IPS-20b (cell line): ENCODE results near the gene CNMD.
A peak's percentile ranks its signal among the peaks of the same experiment; 100 is the strongest.
"Not testable (repeated sequence)": the region's sequence is repeated elsewhere in the genome, so short reads cannot be mapped to it uniquely, and the experiment has no call there.

ENCODE experiments used
- H3K27ac ChIP-seq: one replicate; pipeline ENCODE4 v1.5.1; 2013; ENCODE audit warnings: low read length
- H3K27me3 ChIP-seq: 2 replicates; pipeline ENCODE4 v1.6.1; 2013; ENCODE audit warnings: mild to moderate bottlenecking, low read length, inconsistent platforms; ENCODE audit not compliant: insufficient read depth
- H3K36me3 ChIP-seq: 2 replicates; pipeline ENCODE4 v1.6.1; 2013; ENCODE audit warnings: low read depth, mild to moderate bottlenecking, inconsistent platforms, low read length, moderate library complexity; ENCODE audit not compliant: insufficient read depth
- H3K4me1 ChIP-seq: 2 replicates; pipeline ENCODE4 v1.6.1; 2013; ENCODE audit warnings: mild to moderate bottlenecking, control low read depth, inconsistent platforms, low read length, moderate library complexity; ENCODE audit not compliant: insufficient read depth
- H3K4me3 ChIP-seq: 2 replicates; pipeline ENCODE4 v1.5.1; 2013; ENCODE audit warnings: mild to moderate bottlenecking, low read length, inconsistent platforms
- H3K9ac ChIP-seq: 2 replicates; pipeline ENCODE4 v1.6.1; 2013; ENCODE audit warnings: low read depth, mild to moderate bottlenecking, inconsistent platforms, low read length, moderate library complexity
- H3K9me3 ChIP-seq: 2 replicates; pipeline ENCODE4 v1.6.1; 2013; ENCODE audit warnings: mild to moderate bottlenecking, low read depth, low read length, inconsistent platforms; ENCODE audit not compliant: insufficient read depth

The CNMD gene

DNA sequence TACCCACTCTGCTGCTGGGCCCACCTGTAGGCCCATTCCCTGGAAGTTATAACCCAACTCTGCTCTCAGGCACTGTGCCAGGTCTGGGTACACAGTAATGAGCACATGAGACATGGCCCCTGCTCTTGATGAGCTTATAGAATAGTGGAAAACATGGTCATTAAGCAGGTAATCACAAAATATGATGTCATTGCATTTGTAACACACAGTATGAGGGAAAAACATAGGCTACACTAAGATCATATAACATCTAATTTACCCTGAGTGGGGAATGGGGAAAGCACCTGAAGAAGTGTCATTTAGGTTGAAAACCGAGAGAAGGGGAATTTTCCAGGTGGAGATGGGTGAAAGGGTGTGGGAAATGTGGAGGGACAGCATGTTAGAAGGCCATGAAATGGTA is 3.9 kb upstream of the CNMD start:
- Histone ChIP-seq H3K9ac (no peak overlapping the region), H3K27ac (no peak overlapping the region), H3K27me3 (peaks cover 22% of the 10 kb centered on the region), H3K4me1 (peaks cover 12% of the 10 kb centered on the region; the same call in 1 of the 2 replicates), H3K9me3 (no peaks in the 10 kb centered on the region), H3K36me3 (no peaks in the 10 kb centered on the region), H3K4me3 (no peak overlapping the region)

DNA sequence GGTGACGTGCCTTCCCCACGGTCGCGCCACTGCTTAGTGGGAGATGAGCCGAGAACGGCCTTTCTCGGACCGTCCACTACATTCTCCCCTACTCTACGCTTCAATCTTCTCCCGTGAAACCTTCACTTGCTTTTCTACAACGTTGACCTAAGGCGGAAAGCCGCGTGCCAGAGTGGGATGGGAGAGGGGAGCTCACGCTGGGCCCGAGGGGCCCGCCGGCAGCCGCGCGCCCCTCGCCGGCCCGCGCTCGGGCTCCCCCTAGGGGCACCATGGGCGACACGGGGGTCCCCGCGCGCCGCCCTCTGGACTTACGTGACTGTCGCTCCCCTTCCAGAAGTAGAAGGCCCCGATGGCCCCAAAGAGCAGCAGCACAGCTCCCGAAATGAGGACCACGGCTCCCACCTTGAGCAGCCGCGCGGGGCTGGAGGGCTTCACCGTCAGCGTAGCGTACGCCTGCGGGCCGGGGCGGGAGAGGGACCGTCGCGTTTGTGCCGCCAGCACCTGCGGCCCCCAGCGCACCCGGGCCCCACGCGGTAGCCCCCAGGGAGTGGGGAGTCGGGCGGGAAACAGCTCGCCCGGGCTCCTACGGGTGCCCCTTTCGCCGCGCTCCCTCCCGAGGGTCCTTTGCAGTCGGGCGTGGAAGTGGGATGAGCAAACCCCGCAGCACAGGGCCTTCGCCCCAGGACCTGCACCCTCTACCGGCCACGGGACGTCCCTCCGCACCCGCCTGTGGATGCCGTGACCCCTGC is 727 bp downstream of the CNMD start:
- H3K4me1 ChIP-seq: peaks cover 32% of the 10 kb centered on the region; the same call in 1 of the 2 replicates
- peak overlapping the region; percentile 86 for H3K4me3 ChIP-seq
- peaks cover 22% of the 10 kb centered on the region for H3K27me3 ChIP-seq
- peak overlapping the region; percentile 22 for H3K27ac ChIP-seq
- no peaks in the 10 kb centered on the region for H3K9me3 ChIP-seq
- H3K9ac ChIP-seq: peak overlapping the region; percentile 83
- peaks cover 9% of the 10 kb centered on the region; the same call in 1 of the 2 replicates for H3K36me3 ChIP-seq

DNA sequence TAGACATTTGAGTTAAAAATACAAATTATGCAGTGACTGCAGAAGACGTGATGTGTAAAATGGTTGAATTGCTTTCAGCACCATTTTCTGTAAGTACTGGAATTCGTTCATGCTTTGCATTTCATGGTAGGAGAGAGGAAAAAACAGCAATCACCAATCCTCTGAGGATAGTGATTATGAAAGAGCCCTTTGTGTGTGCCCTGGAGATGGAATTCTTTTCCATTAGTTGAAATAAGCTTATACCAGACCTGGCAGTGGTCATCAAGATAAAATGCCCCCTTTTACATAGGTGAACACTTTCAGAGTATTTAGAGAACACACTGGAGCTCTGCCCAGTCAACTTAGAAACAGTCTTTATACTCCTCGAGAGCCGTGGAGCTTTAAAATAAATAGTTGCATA is 1.7 kb downstream of the CNMD start:
- peaks cover 32% of the 10 kb centered on the region; the same call in 1 of the 2 replicates for H3K4me1 ChIP-seq
- no peaks in the 10 kb centered on the region for H3K9me3 ChIP-seq
- peak overlapping the region; percentile 86 for H3K4me3 ChIP-seq
- H3K27ac ChIP-seq: peak overlapping the region; percentile 22
- peaks cover 18% of the 10 kb centered on the region; the same call in 1 of the 2 replicates for H3K36me3 ChIP-seq
- peak overlapping the region; percentile 83; the same call in 1 of the 2 replicates for H3K9ac ChIP-seq
- peaks cover 22% of the 10 kb centered on the region for H3K27me3 ChIP-seq

DNA sequence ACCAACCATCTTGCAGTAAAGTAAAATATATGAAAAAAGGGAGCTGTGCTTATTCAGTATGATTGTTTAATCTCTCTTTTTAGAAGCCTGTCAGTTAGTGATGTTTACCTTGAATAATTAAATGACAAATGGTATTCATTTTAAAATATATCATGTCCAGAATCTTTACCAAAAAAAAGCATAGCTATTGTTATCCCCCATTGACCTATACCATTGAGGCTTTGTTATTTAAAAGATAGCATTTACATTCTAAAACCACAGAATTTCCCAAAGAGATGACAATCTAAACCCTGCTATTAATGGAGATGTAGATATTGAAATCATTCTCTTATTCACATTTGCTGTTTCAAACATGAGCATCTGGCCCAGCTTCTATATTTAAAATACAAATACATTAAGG is 2.2 kb downstream of the CNMD start:
- peaks cover 32% of the 10 kb centered on the region; the same call in 1 of the 2 replicates for H3K4me1 ChIP-seq
- peaks cover 23% of the 10 kb centered on the region; the same call in 1 of the 2 replicates for H3K36me3 ChIP-seq
- peak overlapping the region; percentile 28 for H3K27ac ChIP-seq
- H3K9me3 ChIP-seq: no peaks in the 10 kb centered on the region
- H3K4me3 ChIP-seq: peak overlapping the region; percentile 86
- peaks cover 22% of the 10 kb centered on the region for H3K27me3 ChIP-seq
- peak overlapping the region; percentile 83; the same call in 1 of the 2 replicates for H3K9ac ChIP-seq

DNA sequence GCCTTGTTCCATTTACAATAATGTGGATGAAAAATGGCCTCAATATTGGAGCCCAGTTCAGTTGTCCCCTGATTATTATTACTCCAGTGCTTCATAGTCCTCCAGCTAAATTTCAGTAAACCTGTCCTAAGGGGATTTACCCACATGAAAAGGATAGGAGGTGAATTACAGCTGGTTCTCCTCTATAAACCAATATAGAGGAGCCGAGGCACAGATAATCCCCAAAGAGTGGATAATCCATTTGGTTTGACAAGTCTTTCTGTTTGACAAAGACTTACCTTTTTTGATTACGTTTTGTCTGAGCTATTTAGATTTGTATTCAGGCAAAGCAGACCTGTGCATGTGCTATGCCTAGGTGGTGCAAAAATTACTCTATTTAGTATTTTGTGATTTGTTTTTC is 2.7 kb downstream of the CNMD start:
- Histone ChIP-seq H3K27ac (peak overlapping the region; percentile 28), H3K9ac (no peak overlapping the region; the same call in 1 of the 2 replicates), H3K4me3 (peak overlapping the region; percentile 86; the same call in 1 of the 2 replicates)

DNA sequence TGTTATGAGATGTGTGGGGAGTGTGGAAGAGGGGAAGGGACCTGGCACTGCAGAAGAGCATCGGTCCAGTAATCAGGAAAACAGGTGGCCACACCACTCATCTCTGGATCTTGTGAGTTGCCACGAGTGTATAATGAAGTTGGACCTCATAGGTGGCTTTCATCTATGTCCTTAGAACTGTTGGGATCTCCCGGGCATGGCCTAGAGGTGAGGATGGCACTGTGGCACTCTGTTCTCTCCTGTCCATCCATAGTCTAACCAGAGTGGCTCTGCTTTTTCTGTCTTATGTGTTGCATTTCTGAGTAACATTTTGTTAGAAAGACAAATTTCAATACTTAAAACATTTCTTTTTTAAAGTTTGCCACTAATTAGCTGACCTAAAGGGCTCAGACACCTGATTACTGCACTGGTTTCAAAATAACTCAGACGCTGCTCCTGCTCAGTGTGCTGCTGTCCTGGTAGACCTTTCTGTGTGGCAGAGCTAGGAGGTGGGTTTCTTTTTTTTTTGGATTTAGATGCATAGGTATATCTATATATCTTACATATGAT is 5.5 kb downstream of the CNMD start:
- peaks cover 44% of the 10 kb centered on the region for H3K36me3 ChIP-seq
- H3K4me3 ChIP-seq: no peak overlapping the region
- peaks cover 2% of the 10 kb centered on the region; the same call in 1 of the 2 replicates for H3K27me3 ChIP-seq

More for the DNA sequence above, 2.7 kb downstream of the CNMD start:
- Histone ChIP-seq H3K27me3 (peaks cover 22% of the 10 kb centered on the region), H3K9me3 (no peaks in the 10 kb centered on the region), H3K4me1 (peaks cover 32% of the 10 kb centered on the region; the same call in 1 of the 2 replicates), H3K36me3 (peaks cover 29% of the 10 kb centered on the region)

DNA sequence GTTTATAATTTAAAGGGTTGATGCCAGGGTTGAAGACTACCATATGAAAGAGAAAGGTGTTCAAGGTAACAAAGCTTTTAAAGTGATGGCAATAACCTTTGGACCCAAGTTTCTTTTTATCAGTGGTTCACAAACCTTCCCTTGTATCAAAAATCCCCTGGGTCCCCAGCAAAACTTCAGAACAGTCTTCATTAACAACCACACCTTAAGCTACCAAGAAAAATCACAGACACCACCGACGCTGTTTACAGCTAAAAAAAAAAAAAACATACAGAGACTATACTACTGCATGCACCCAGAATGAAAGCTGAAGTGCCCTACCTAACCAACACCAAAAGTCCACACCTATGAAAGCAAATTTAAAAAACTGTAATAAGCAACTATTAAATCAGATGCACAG is 13.4 kb downstream of the CNMD start:
- Histone ChIP-seq H3K4me1 (peaks cover 3% of the 10 kb centered on the region; the same call in 1 of the 2 replicates), H3K27me3 (no peaks in the 10 kb centered on the region), H3K9ac (no peak overlapping the region), H3K9me3 (peaks cover 12% of the 10 kb centered on the region), H3K27ac (no peak overlapping the region), H3K36me3 (peaks cover 37% of the 10 kb centered on the region), H3K4me3 (no peak overlapping the region)

More for the DNA sequence above, 5.5 kb downstream of the CNMD start:
- H3K9ac ChIP-seq: no peak overlapping the region
- no peak overlapping the region for H3K27ac ChIP-seq
- H3K9me3 ChIP-seq: no peaks in the 10 kb centered on the region
- peaks cover 20% of the 10 kb centered on the region; the same call in 1 of the 2 replicates for H3K4me1 ChIP-seq

DNA sequence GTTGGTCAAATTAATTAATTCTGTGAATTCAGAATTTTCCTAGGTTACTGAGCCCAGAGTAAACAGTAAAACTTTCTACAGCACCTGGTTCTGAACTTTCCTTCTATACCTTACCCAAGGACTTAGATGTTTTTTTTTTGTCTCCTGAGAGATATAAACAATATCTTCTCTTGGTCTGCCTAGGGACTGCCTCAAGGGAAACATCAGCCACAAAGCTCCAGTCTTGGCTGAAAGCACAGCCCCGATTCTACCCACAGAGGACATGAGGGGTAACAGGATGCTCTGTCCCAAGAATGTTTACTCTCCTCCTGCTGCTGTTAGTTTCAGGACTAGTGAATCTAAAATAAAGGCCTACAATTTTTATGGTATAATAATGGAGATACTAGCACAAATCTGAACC is 14.3 kb downstream of the CNMD start:
- peaks cover 37% of the 10 kb centered on the region for H3K36me3 ChIP-seq
- peaks cover 22% of the 10 kb centered on the region for H3K9me3 ChIP-seq
- no peak overlapping the region for H3K27ac ChIP-seq
- no peak overlapping the region for H3K9ac ChIP-seq
- no peaks in the 10 kb centered on the region for H3K27me3 ChIP-seq
- peaks cover 3% of the 10 kb centered on the region; the same call in 1 of the 2 replicates for H3K4me1 ChIP-seq
- H3K4me3 ChIP-seq: no peak overlapping the region

DNA sequence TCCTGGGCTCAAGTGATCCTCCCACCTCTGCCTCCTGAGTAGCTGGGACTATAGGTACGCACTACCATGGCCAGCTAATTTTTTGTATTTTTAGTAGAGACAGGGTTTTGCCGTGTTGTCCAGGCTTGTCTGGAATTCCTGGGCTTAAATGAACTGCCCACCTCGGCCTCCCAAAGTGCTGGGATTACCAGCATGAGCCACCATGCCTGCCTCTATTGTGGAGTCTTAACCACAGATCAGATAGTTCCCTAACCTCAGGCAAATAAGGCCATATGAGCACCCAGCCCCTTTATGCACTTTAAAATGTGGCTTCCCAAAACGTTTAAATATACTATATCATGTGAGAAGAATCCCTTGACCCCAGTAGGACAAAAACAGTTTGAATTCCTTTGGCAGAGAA is 16.4 kb downstream of the CNMD start:
- no peak overlapping the region for H3K4me3 ChIP-seq
- H3K36me3 ChIP-seq: peaks cover 42% of the 10 kb centered on the region
- peaks cover 3% of the 10 kb centered on the region; the same call in 1 of the 2 replicates for H3K4me1 ChIP-seq
- H3K27ac ChIP-seq: no peak overlapping the region
- H3K9me3 ChIP-seq: peaks cover 26% of the 10 kb centered on the region
- H3K27me3 ChIP-seq: no peaks in the 10 kb centered on the region
- H3K9ac ChIP-seq: no peak overlapping the region

DNA sequence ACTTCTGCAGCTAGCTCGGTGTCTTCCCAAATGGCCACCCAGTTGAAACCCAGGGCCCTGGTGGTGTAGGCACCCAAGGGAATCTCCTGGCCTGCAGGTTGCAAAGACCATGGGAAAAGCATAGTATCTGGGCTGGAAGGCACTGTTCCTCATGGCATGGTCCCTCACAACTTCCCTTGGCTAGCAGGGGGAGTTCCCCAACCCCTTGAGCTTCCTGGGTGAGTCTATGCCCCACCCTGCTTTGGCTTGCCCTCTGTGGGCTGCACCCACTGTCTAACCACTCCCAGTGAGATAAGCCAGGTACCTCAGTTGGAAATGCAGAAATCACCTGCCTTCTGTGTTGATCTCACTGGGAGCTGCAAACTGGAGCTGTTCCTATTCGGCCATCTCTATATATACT is 18.3 kb downstream of the CNMD start:
- not testable (repeated sequence) for H3K4me1 ChIP-seq, H3K27me3 ChIP-seq, H3K4me3 ChIP-seq, H3K27ac ChIP-seq, H3K9ac ChIP-seq
- Histone ChIP-seq H3K36me3 (peaks cover 42% of the 10 kb centered on the region), H3K9me3 (peaks cover 32% of the 10 kb centered on the region)

DNA sequence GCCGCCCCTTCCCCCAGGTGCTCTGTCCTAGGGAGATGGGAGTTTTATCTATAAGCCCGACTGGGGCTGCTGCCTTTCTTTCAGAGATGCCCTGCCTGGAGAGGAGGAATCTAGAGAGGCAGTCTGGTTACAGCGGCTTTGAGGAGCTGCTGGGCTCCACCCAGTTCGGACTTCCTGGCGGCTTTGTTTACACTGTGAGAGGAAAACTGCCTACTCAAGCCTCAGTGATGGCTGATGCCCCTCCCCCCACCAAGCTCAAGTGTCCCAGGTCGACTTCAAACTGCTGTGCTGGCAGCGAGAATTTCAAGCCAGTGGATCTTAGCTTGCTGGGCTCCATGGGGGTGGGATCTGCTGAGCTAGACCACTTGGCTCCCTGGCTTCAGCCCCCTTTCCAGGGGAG is 18.7 kb downstream of the CNMD start:
- H3K4me1 ChIP-seq, H3K27ac ChIP-seq, H3K4me3 ChIP-seq, H3K27me3 ChIP-seq, H3K9ac ChIP-seq: not testable (repeated sequence)
- Histone ChIP-seq H3K9me3 (peaks cover 32% of the 10 kb centered on the region), H3K36me3 (peaks cover 42% of the 10 kb centered on the region)

DNA sequence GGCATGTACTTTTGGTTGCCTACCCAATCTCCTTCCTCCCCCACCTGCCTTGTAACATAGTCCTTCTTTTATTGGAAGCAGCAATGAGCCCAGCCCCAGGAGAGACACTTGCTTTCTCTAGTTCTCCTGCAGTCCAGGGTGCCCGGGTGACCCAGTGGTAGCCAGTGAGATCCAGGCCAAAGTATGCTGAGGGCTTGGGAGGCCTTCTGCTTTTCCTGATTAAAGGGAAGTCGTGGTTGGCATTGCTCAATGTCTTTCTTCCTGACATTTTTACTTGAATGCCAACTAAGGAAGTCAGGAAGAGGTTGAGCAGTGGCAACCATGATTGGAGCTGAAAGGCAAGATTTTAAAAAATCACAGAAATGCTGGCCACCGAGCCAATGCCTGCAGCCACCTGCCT is 25.7 kb downstream of the CNMD start:
- H3K4me3 ChIP-seq: no peak overlapping the region
- no peak overlapping the region for H3K27ac ChIP-seq

More for the DNA sequence above, 25.7 kb downstream of the CNMD start:
- H3K36me3 ChIP-seq: peaks cover 33% of the 10 kb centered on the region
- H3K9ac ChIP-seq: no peak overlapping the region
- peaks cover 13% of the 10 kb centered on the region for H3K4me1 ChIP-seq
- H3K9me3 ChIP-seq: peaks cover 5% of the 10 kb centered on the region; the same call in 1 of the 2 replicates
- H3K27me3 ChIP-seq: no peaks in the 10 kb centered on the region
